Ovary (tissue), 9 donors: Measurements from ENCODE around the gene SPRN. TPM values are rescaled to one million over a fixed set of nuclear protein-coding genes. Genes with fewer than 3 reads are reported as not detected.
A peak's percentile ranks its signal among the peaks of the same experiment; 100 is the strongest.

ENCODE experiments used
- DNase-seq, 5 donors: peaks; one replicate each; pipeline ENCODE4 v3.0.0-alpha.2; 2019 to 2020
- H3K27ac ChIP-seq, 2 donors: fragments of 200-600 bp; one replicate each; pipeline versions ENCODE4 v1.5.1 to v1.8.0; 2019 to 2022
- H3K27me3 ChIP-seq: fragments of 200-600 bp; one replicate; pipeline ENCODE4 v1.8.0; 2022
- H3K36me3 ChIP-seq: fragments of 200-600 bp; sonication (generic); one replicate; pipeline ENCODE4 v1.5.1; 2019
- H3K4me1 ChIP-seq: one replicate; pipeline ENCODE4 v1.8.1; 2013; ENCODE audit warnings: mild to moderate bottlenecking, moderate library complexity; ENCODE audit not compliant: insufficient read depth
- H3K4me3 ChIP-seq: fragments of 200-600 bp; sonication (generic); one replicate; pipeline ENCODE4 v1.5.1; 2017
- H3K9me3 ChIP-seq, 2 donors: fragments of 200-600 bp in 1 of 2; sonication (generic) in 1 of 2; one replicate each; pipeline versions ENCODE4 v1.5.1 to v1.8.1; 2013 to 2019; ENCODE audit warnings: mild to moderate bottlenecking in 1 of 2, moderate library complexity in 1 of 2
- EP300 ChIP-seq: sonication (generic); formaldehyde crosslinking; IDR thresholded peaks from one replicate; pipeline ENCODE4 v1.6.1; 2017; ENCODE audit warnings: antibody characterized with exemption
- POLR2A ChIP-seq: fragments of 450-650 bp; IDR thresholded peaks from one replicate; pipeline ENCODE4 v1.6.1; 2017; ENCODE audit warnings: antibody characterized with exemption, mild to moderate bottlenecking, moderate library complexity
- WGBS, 3 donors: extraction: QIAGEN DNeasy Blood & Tissue Kit in 1 of 3; methylation state at CpG; one replicate each; pipeline versions ENCODE4 v1.1.5 to v1.1.7; 2013 to 2017; 5-methylcytosine and 5-hydroxymethylcytosine counted together
- intact Hi-C, 4 donors: fragments of 100-400 bp; cut with DNase I; formaldehyde crosslinking; loops; one replicate each; pipeline versions ENCODE4 v1.11.0 to v1.15.1; 2022 to 2023
- polyA plus RNA-seq, 2 donors: library from polyadenylated mRNA; stranded (reverse); fragments of 200-250 nt in 1 of 2; fragments of 350-450 nt in 1 of 2; fragmentation: Illumina TruSeq in 1 of 2; extraction: RNeasy Lipid Tissue Mini Kit (QIAGEN cat#74804) in 1 of 2; gene quantifications; one replicate each; pipeline ENCODE4 v1.2.3, GENCODE V29; 2013 to 2014
- total RNA-seq, 7 donors: library from RNA; depleted of rRNA in 2 of 7; stranded (reverse); fragments of >200 nt in 2 of 7; fragmentation: NEBNext Ultra II Directional in 3 of 7; extraction: Animal tissue kit (Norgen Biotek cat#: 25700) in 3 of 7; gene quantifications; one replicate each; pipeline versions ENCODE4 v1.1.0 to v1.2.4, GENCODE V29; 2016 to 2023
- TF ChIP-seq, protein P1 (sequence below), 3 donors: fragments of 450-650 bp in 2 of 3; fragments of 200-600 bp in 1 of 3; IDR thresholded peaks; one replicate each; pipeline versions ENCODE4 v1.5.1 to v1.8.0; 2016 to 2022; ENCODE audit warnings: antibody characterized with exemption in 3 of 3, mild to moderate bottlenecking in 1 of 3
- donor health status: DM: no; HTN: no; CAD: no; lungs with moderate emphysema.
- donor health status: DM: no; HTN: no; CAD: no.
- donor health status: Bipolar disorder and iron deficiency.
- donor health status: DM: yes; HTN: yes; CAD: no.
- donor health status: DM: no; HTN: no; CAD: no.
- donor health status: DM: yes; HTN: yes; CAD: no.

SPRN gene
- total and polyA plus RNA-seq, 9 donors: 0.05 to 0.20 (median 0.11) TPM; not detected in 4

DNA sequence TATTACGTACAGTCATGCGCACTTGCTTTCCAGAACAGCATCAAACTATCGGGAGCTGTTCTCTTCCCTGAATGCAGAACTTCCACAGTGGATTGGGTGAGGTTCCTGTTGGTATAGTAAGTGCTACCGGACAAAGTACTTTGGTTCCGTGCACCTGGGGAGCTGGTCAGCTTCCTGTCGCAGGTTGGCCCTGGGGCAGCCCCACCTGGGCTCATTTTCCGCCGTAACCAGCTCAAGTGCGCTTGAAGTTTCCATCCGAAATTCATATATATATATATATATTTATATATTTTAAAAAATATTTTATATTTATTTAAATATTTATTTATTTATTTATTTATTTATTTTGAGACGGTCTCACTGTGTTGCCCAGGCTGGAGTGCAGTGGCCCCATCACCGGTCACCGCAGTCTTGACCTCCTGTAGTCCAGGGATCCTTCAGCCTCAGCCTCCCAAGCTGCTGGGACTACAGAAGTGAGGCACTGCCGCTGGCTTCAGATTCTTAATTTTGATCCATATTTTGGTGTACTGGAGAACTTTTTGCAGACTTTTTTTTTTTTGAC, 35.9 kb upstream of the SPRN start:
- no peak for DNase-seq
- H3K9me3 ChIP-seq: no peaks in the 10 kb centered on the region
- 94 to 97% (median 94%) methylated on average over 14 of the region's 14 CpGs for WGBS, 3 donors
- no peak overlapping the region for H3K27ac ChIP-seq
- no peaks in the 10 kb centered on the region for H3K4me1 ChIP-seq
- H3K36me3 ChIP-seq: no peaks in the 10 kb centered on the region
- H3K4me3 ChIP-seq: no peak overlapping the region
- TF ChIP-seq POLR2A: no peak
- TF ChIP-seq, protein P1, sequence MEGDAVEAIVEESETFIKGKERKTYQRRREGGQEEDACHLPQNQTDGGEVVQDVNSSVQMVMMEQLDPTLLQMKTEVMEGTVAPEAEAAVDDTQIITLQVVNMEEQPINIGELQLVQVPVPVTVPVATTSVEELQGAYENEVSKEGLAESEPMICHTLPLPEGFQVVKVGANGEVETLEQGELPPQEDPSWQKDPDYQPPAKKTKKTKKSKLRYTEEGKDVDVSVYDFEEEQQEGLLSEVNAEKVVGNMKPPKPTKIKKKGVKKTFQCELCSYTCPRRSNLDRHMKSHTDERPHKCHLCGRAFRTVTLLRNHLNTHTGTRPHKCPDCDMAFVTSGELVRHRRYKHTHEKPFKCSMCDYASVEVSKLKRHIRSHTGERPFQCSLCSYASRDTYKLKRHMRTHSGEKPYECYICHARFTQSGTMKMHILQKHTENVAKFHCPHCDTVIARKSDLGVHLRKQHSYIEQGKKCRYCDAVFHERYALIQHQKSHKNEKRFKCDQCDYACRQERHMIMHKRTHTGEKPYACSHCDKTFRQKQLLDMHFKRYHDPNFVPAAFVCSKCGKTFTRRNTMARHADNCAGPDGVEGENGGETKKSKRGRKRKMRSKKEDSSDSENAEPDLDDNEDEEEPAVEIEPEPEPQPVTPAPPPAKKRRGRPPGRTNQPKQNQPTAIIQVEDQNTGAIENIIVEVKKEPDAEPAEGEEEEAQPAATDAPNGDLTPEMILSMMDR (IDR thresholded peaks at IDR 0.05): no peak
- no peak for TF ChIP-seq EP300
- intact Hi-C loops: no loop called here
- H3K27me3 ChIP-seq: no peaks in the 10 kb centered on the region

DNA sequence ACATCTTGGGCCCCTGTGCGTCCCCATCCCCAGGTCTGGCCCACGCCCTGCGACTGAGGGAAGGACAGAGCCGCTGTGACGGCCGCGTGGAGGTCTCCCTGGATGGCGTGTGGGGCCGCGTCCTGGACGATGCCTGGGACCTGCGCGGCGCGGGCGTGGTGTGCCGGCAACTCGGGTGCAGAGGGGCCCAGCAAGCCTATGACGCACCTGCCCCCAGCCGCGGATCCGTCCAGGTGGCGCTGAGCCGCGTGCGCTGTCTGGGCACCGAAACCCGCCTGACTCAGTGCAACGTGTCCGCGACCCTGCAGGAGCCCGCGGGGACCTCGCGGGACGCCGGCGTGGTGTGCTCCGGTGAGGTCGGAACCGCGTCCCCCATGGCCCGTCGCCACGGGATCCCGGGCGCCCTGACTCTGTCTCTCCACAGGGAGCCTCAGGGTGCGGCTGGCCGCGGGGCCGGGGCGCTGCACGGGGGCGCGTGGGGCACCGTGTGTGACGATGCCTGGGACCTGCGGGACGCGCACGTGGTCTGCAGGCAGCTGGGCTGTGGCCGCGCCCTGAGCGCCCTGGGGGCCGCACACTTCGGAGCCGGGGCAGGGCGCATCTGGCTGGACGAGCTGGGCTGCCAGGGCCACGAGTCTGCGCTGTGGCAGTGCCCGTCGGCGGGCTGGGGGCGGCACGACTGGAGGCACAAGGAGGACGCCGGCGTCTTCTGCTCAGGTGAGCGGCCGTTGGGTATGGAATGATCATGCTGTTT, 35.2 kb upstream of the SPRN start:
- intact Hi-C loops: no loop called here
- TF ChIP-seq POLR2A (no peak), EP300 (no peak)
- TF ChIP-seq, protein P1 (IDR thresholded peaks at IDR 0.05): no peak
- WGBS, 3 donors: 54 to 71% (median 70%) methylated on average over 49 to 81 of the region's 81 CpGs
- DNase-seq: peak in 1 of 5 donors; percentile 7
- H3K36me3 ChIP-seq: no peaks in the 10 kb centered on the region
- no peak overlapping the region for H3K4me3 ChIP-seq
- no peaks in the 10 kb centered on the region for H3K4me1 ChIP-seq
- H3K27me3 ChIP-seq: no peaks in the 10 kb centered on the region
- no peaks in the 10 kb centered on the region for H3K9me3 ChIP-seq
- H3K27ac ChIP-seq: no peak overlapping the region

DNA sequence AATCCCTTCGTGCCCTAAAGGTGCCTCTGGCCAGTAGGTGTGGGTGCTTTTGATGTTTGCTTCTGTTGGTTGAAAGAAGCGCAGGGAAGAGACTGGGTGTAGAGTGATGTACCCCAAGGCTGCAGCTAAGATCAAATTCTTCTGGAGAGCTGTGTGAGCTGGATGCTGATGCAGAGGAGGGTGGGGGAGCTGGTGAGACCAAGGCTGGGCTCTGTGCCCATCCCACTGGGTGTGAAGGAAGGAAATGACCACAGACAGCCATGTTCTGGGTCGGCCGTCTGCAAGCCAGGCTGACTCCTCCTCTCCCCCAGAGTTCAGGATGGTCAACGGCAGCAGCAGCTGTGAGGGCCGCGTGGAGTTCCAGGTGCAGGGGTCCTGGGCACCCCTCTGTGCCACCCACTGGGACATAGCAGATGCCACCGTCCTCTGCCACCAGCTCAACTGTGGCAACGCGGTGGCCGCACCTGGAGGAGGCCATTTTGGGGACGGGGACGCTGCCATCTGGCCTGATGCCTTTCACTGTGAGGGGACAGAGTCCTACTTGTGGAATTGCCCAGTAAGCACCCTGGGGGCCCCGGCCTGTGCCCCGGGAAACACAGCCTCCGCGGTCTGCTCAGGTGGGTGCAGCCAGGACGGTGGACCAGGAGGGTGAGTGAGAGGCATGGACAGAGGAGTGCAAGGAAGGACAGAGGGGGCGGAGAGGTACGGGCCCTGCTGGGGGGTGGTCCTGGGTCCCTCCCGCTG, 34.5 kb upstream of the SPRN start:
- Histone ChIP-seq H3K27ac (no peak overlapping the region), H3K36me3 (no peaks in the 10 kb centered on the region), H3K4me1 (no peaks in the 10 kb centered on the region), H3K4me3 (no peak overlapping the region), H3K27me3 (no peaks in the 10 kb centered on the region), H3K9me3 (no peaks in the 10 kb centered on the region)
- intact Hi-C loops: no loop called here
- peak in 2 of 5 donors; percentile 8 to 16 for DNase-seq
- TF ChIP-seq EP300 (no peak), POLR2A (no peak)
- TF ChIP-seq, protein P1 (IDR thresholded peaks at IDR 0.05): no peak
- WGBS, 3 donors: 81 to 90% (median 90%) methylated on average over 21 of the region's 21 CpGs

DNA sequence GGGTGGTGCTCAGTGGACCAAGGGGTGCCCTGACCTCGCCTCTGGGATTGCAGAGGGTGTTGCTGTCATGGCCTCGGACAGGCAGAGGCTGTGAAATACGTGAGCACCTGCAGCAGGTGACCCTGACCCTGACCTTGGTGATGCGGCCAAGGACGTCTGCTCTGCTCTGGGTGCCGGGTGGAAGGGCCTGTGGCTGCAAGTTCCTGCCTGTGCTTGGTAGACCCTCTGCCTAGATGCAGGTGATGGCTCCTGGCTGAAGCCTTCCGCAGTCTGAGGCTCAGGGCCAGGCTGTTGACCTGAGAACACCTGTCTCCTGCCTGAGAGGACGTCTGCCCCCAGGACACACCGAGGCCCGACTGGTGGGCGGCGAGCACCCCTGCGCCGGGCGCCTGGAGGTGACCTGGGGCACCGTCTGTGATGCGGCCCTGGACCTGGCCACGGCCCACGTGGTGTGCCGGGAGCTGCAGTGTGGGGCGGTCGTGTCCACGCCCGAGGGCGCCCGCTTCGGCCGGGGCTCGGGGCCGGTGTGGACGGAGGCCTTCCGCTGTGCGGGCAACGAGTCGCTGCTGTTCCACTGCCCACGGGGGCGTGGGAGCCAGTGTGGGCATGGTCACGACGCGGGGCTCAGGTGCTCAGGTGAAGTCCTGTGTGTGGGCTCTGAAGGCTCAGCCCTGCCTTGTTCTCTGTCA, 33.7 kb upstream of the SPRN start:
- Histone ChIP-seq H3K4me3 (no peak overlapping the region), H3K27ac (no peak overlapping the region), H3K36me3 (no peaks in the 10 kb centered on the region), H3K9me3 (no peaks in the 10 kb centered on the region), H3K4me1 (no peaks in the 10 kb centered on the region), H3K27me3 (no peaks in the 10 kb centered on the region)
- DNase-seq: peak in 2 of 5 donors; percentile 6 to 16
- 87 to 94% (median 90%) methylated on average over 40 of the region's 40 CpGs for WGBS, 3 donors
- TF ChIP-seq, protein P1 (IDR thresholded peaks at IDR 0.05): no peak
- TF ChIP-seq EP300: no peak
- no peak for TF ChIP-seq POLR2A
- intact Hi-C loops: no loop called here
